Right renal cortex interstitium (tissue), 3 donors: ENCODE measurements around the gene CYP51A1. TPM values are rescaled to one million over a fixed set of nuclear protein-coding genes. Genes with fewer than 3 reads are reported as not detected.

Experiments used
- polyA plus RNA-seq, 3 donors: library from polyadenylated mRNA; unstranded; fragments of 120-200 nt; gene quantifications; one replicate each; pipeline ENCODE4 v1.2.1, GENCODE V29; 2013; ENCODE audit not compliant: insufficient read length in 3 of 3

Gene CYP51A1
- polyA plus RNA-seq, 3 donors = 83.6 to 88.5 (median 85.2) TPM

Other genes starting within 250 kb of the CYP51A1 start
- gene AKAP9, start 193.6 kb downstream of the CYP51A1 start, polyA plus RNA-seq = 10 to 100 TPM; 80.5 to 92.1 (median 83.3) TPM
- under 1 TPM; 0.17 to 0.29 (median 0.17) TPM for gene LRRD1, start 44.7 kb upstream of the CYP51A1 start, polyA plus RNA-seq
- gene KRIT1, start 111.4 kb upstream of the CYP51A1 start, polyA plus RNA-seq = 10 to 100 TPM; 44.5 to 44.9 (median 44.6) TPM
- 10 to 100 TPM; 41.6 to 44.5 (median 42.7) TPM for gene ANKIB1, start 111.5 kb upstream of the CYP51A1 start, polyA plus RNA-seq